ENCODE measurements around the gene MOV10.

Gene MOV10

GRCh38 chr1:112686417-112686816 lies 12.0 kb downstream of the MOV10 start (continued):
- TF ChIP-seq ZNF341 (tag by site-specific recombination; IDR thresholded peaks at IDR 0.05; ENCODE audit: low read depth) = no peak
- TF ChIP-seq ZNF155 (tag by site-specific recombination; IDR thresholded peaks at IDR 0.05) = no peak
- TF ChIP-seq KLF9 (tag by site-specific recombination; IDR thresholded peaks at IDR 0.05; ENCODE audit: low read depth) = no peak

- no peak overlapping the region for H3K27ac ChIP-seq (ENCODE audit: extremely low read depth, low read depth, low read length)
- H3K9me3 ChIP-seq (ENCODE audit: control insufficient read depth, insufficient read depth, low read depth, low read length) = no peaks in the 10 kb centered on the region
- POLR2A ChIA-PET = no interaction called here
- TF ChIP-seq GFI1B (tag by site-specific recombination; IDR thresholded peaks at IDR 0.05) = no peak
- CTCF ChIA-PET = interaction anchor here (0.9 to 1.1 kb wide), 2 partner anchors 21 to 29 kb away, joined by 3 to 5 read pairs; no protein-coding TSS in a partner anchor
- H3K4me1 ChIP-seq (ENCODE audit: control insufficient read depth, insufficient read depth, low read length) = no peaks in the 10 kb centered on the region
- peaks cover 7 to 54% of the 10 kb centered on the region in 2 experiments; a peak in 2 of 3 replicates for H3K36me3 ChIP-seq (ENCODE audit: control insufficient read depth in 2 of 2, insufficient read depth in 1 of 2, low read length in 2 of 2)
- no peak overlapping the region for H3K4me3 ChIP-seq (ENCODE audit: low read depth, low read length)
Observed at GRCh38 chr1:112686835-112687234, 12.4 kb downstream of the MOV10 start.

- CTCF ChIA-PET = interaction anchor here (0.6 to 1.0 kb wide), 2 partner anchors 11 to 113 kb away, joined by 3 to 4 read pairs; no protein-coding TSS in a partner anchor
Observed at GRCh38 chr1:112687361-112687760, 12.9 kb downstream of the MOV10 start.

More at GRCh38 chr1:112687361-112687760, 12.9 kb downstream of the MOV10 start:
- Histone ChIP-seq H3K4me3 (ENCODE audit: low read depth, low read length) (no peak overlapping the region), H3K9me3 (ENCODE audit: control insufficient read depth, insufficient read depth, low read depth, low read length) (no peaks in the 10 kb centered on the region), H3K27ac (ENCODE audit: extremely low read depth, low read depth, low read length) (no peak overlapping the region), H3K36me3 (ENCODE audit: control insufficient read depth in 2 of 2, insufficient read depth in 1 of 2, low read length in 2 of 2) (peaks cover 12 to 56% of the 10 kb centered on the region in 2 experiments; a peak in 2 of 3 replicates), H3K4me1 (ENCODE audit: control insufficient read depth, insufficient read depth, low read length) (no peaks in the 10 kb centered on the region)
- TF ChIP-seq ZNF768 (tag by site-specific recombination; IDR thresholded peaks at IDR 0.05) = no peak
- no peak for TF ChIP-seq RBAK (tag by site-specific recombination; IDR thresholded peaks at IDR 0.05)
- no peak for TF ChIP-seq ZSCAN23 (tag by site-specific recombination; IDR thresholded peaks at IDR 0.05)
- no peak for TF ChIP-seq ZNF571 (tag by site-specific recombination; IDR thresholded peaks at IDR 0.05)
- TF ChIP-seq PRDM2 (tag by site-specific recombination; IDR thresholded peaks at IDR 0.05; ENCODE audit: borderline replicate concordance) = no peak
- no peak for TF ChIP-seq BCL6B (tag by site-specific recombination; IDR thresholded peaks at IDR 0.05)
- POLR2A ChIA-PET = no interaction called here
